NB4 (cell line): ENCODE data around the gene PTPRD.

Experiments
- MYC ChIP-seq: IDR thresholded peaks from 2 replicates; pipeline ENCODE4 v1.6.1; 2011; ENCODE audit warnings: low read depth, low read length
- POLR2A ChIP-seq: IDR thresholded peaks from 2 replicates; pipeline ENCODE4 v1.6.1; 2011; ENCODE audit warnings: mild to moderate bottlenecking; ENCODE audit not compliant: insufficient read length; ENCODE audit errors: extremely low read depth
- TF ChIP-seq, protein P1 (sequence below): IDR thresholded peaks from one replicate; pipeline ENCODE4 v1.5.1; 2012; ENCODE audit warnings: low read depth, low read length
- TF ChIP-seq, protein P2 (sequence below): IDR thresholded peaks from 2 replicates; pipeline ENCODE4 v1.6.1; 2011; ENCODE audit warnings: low read depth, low read length

DNA sequence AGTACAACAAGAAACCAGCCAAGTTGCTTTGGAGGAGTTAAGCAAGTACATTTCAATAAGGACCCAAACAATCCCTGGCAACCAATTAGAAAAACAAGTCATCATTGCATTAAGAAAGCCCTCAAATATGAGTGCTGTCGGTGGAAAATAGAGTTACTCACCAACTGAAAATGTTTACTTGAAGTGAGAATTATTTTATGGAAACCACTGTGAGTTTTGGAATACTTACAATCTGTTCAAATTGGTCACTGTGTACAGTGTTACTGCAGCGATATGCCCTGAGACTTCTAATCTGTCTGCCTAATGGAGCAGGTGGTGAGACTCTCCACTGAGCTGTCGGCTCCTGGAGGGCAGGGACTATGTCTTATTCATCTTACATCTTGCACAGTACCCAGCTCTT is 1740.0 kb downstream of the PTPRD start:
- no peak for TF ChIP-seq POLR2A
- TF ChIP-seq, protein P1, sequence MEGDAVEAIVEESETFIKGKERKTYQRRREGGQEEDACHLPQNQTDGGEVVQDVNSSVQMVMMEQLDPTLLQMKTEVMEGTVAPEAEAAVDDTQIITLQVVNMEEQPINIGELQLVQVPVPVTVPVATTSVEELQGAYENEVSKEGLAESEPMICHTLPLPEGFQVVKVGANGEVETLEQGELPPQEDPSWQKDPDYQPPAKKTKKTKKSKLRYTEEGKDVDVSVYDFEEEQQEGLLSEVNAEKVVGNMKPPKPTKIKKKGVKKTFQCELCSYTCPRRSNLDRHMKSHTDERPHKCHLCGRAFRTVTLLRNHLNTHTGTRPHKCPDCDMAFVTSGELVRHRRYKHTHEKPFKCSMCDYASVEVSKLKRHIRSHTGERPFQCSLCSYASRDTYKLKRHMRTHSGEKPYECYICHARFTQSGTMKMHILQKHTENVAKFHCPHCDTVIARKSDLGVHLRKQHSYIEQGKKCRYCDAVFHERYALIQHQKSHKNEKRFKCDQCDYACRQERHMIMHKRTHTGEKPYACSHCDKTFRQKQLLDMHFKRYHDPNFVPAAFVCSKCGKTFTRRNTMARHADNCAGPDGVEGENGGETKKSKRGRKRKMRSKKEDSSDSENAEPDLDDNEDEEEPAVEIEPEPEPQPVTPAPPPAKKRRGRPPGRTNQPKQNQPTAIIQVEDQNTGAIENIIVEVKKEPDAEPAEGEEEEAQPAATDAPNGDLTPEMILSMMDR = no peak
- TF ChIP-seq, protein P2, sequence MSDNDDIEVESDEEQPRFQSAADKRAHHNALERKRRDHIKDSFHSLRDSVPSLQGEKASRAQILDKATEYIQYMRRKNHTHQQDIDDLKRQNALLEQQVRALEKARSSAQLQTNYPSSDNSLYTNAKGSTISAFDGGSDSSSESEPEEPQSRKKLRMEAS = no peak
- TF ChIP-seq MYC = no peak
